Activated CD8-positive, alpha-beta T cell treated with anti-CD3 and anti-CD28 coated beads for 36 hours (primary cell): ENCODE data around the gene CELSR1. TPM values are rescaled to one million over a fixed set of nuclear protein-coding genes. Genes with fewer than 3 reads are reported as not detected.

Source experiments
- ATAC-seq: fragments of 200-7000 bp; cut with Tn5 transposase; one replicate; pipeline ENCODE4 v1.10.0; 2021; ENCODE audit warnings: mild to moderate bottlenecking, moderate library complexity
- CTCF ChIA-PET: fragments of 350-600 bp; sonication (Branson Sonifier 250); formaldehyde crosslinking; loops from one replicate; lab custom pipeline; 2021; ENCODE audit warnings: antibody characterized with exemption; lab: Charles Lee
- POLR2A ChIA-PET: fragments of 350-600 bp; sonication (Branson Sonifier 250); formaldehyde crosslinking; loops from one replicate; lab custom pipeline; 2021; ENCODE audit warnings: antibody characterized with exemption; lab: Charles Lee
- DNase-seq: peaks from one replicate; pipeline ENCODE4 v3.0.0-alpha.2; 2020
- H3K27ac Mint-ChIP-seq: one replicate; pipeline ENCODE4 v1.8.0; 2021; ENCODE audit warnings: mild to moderate bottlenecking, mixed read lengths
- H3K27me3 Mint-ChIP-seq: one replicate; pipeline ENCODE4 v1.8.0; 2021; ENCODE audit warnings: mixed read lengths
- H3K36me3 Mint-ChIP-seq: one replicate; pipeline ENCODE4 v1.8.0; 2021; ENCODE audit warnings: low read depth, mixed read lengths
- H3K4me1 Mint-ChIP-seq: one replicate; pipeline ENCODE4 v1.8.0; 2021; ENCODE audit warnings: low read depth, mixed read lengths
- H3K4me3 Mint-ChIP-seq: one replicate; pipeline ENCODE4 v1.8.0; 2021; ENCODE audit warnings: mild to moderate bottlenecking, moderate library complexity, mixed read lengths
- H3K9me3 Mint-ChIP-seq: one replicate; pipeline ENCODE4 v1.8.0; 2021; ENCODE audit warnings: mixed read lengths
- CTCF ChIP-seq: fragments of 200-600 bp; IDR thresholded peaks from one replicate; pipeline ENCODE4 v1.8.0; 2022; ENCODE audit warnings: antibody characterized with exemption, mild to moderate bottlenecking
- intact Hi-C: fragments of 100-400 bp; cut with micrococcal nuclease; formaldehyde crosslinking; loops from one replicate; pipeline ENCODE4 v1.10.0; 2022
- total RNA-seq, 2 experiments: library from RNA; stranded (reverse); gene quantifications; one replicate each; pipeline ENCODE4 v1.2.3, GENCODE V29; 2021

Gene CELSR1
- total RNA-seq, 2 experiments from 2014 or later: 0.25 to 0.36 TPM

GRCh38 chr22:46363611-46364321 lies 173.7 kb downstream of the CELSR1 start:
- Mint-ChIP-seq H3K27me3 (peaks cover 2% of the 10 kb centered on the region), H3K36me3 (peaks cover 14% of the 10 kb centered on the region), H3K27ac (no peak overlapping the region), H3K4me1 (peaks cover 2% of the 10 kb centered on the region), H3K4me3 (no peak overlapping the region), H3K9me3 (peaks cover 5% of the 10 kb centered on the region)
- DNase-seq (no peak), ATAC-seq (no peak)
- intact Hi-C loops: no loop called here
- CTCF ChIA-PET: no interaction called here
- POLR2A ChIA-PET: no interaction called here
- no peak for TF ChIP-seq CTCF

- peaks cover 2% of the 10 kb centered on the region for H3K4me1 Mint-ChIP-seq
- CTCF ChIA-PET: no interaction called here
- POLR2A ChIA-PET: no interaction called here
Measured at GRCh38 chr22:46362934-46363515, 174.4 kb downstream of the CELSR1 start.

GRCh38 chr22:46362203-46362933 lies 175.1 kb downstream of the CELSR1 start:
- Mint-ChIP-seq H3K36me3 (peaks cover 22% of the 10 kb centered on the region), H3K27me3 (no peaks in the 10 kb centered on the region), H3K9me3 (peaks cover 5% of the 10 kb centered on the region), H3K4me1 (no peaks in the 10 kb centered on the region), H3K4me3 (no peak overlapping the region), H3K27ac (no peak overlapping the region)
- no peak for TF ChIP-seq CTCF
- ChIA-PET CTCF (no interaction called here), POLR2A (no interaction called here)
- intact Hi-C loops: no loop called here
- DNase-seq (no peak), ATAC-seq (no peak)

More at GRCh38 chr22:46362934-46363515, 174.4 kb downstream of the CELSR1 start:
- H3K27ac Mint-ChIP-seq: no peak overlapping the region
- no peak overlapping the region for H3K4me3 Mint-ChIP-seq
- peaks cover 19% of the 10 kb centered on the region for H3K36me3 Mint-ChIP-seq
- H3K27me3 Mint-ChIP-seq: peaks cover 2% of the 10 kb centered on the region
- no peak for TF ChIP-seq CTCF
- no peak for DNase-seq
- ATAC-seq: no peak
- H3K9me3 Mint-ChIP-seq: peaks cover 5% of the 10 kb centered on the region
- intact Hi-C loops: no loop called here

- POLR2A ChIA-PET: no interaction called here
- no peaks in the 10 kb centered on the region for H3K27me3 Mint-ChIP-seq
Measured at GRCh38 chr22:46361826-46362202, 175.6 kb downstream of the CELSR1 start.

More at GRCh38 chr22:46361826-46362202, 175.6 kb downstream of the CELSR1 start:
- TF ChIP-seq CTCF: no peak
- no peak for DNase-seq
- CTCF ChIA-PET: no interaction called here
- intact Hi-C loops: no loop called here
- no peak overlapping the region for H3K4me3 Mint-ChIP-seq
- no peaks in the 10 kb centered on the region for H3K4me1 Mint-ChIP-seq
- H3K9me3 Mint-ChIP-seq: peaks cover 5% of the 10 kb centered on the region
- no peak overlapping the region for H3K27ac Mint-ChIP-seq
- H3K36me3 Mint-ChIP-seq: peaks cover 24% of the 10 kb centered on the region
- ATAC-seq: no peak
